HepG2 (cell line): ENCODE results near the gene EPS8L1.

Experiments used
- CREB1 ChIP-seq, 2 experiments: fragments of 450-650 bp in 1 of 2; IDR thresholded peaks; 2 replicates each; pipeline ENCODE4 v1.6.1; 2016 to 2017; ENCODE audit warnings: control low read depth in 1 of 2, mild to moderate bottlenecking in 1 of 2, missing compliant biosample characterization in 1 of 2, missing genetic modification characterization in 1 of 2
- KDM4B ChIP-seq: sonication (generic); formaldehyde crosslinking; IDR thresholded peaks from 2 replicates; pipeline ENCODE4 v1.4.0; 2020; ENCODE audit warnings: missing genetic modification reagents
- MAX ChIP-seq: IDR thresholded peaks from 2 replicates; pipeline ENCODE4 v1.6.1; 2012; ENCODE audit warnings: inconsistent platforms
- PAX8 ChIP-seq: sonication (generic); formaldehyde crosslinking; IDR thresholded peaks from 2 replicates; pipeline ENCODE4 v1.8.0; 2022; ENCODE audit warnings: mild to moderate bottlenecking, missing genetic modification reagents, borderline replicate concordance
- POLR2A ChIP-seq, 2 experiments: IDR thresholded peaks; 2 replicates each; pipeline ENCODE4 v1.6.1; 2011; ENCODE audit warnings: low read depth in 2 of 2, low read length in 2 of 2, mild to moderate bottlenecking in 1 of 2, moderate library complexity in 1 of 2; ENCODE audit not compliant: insufficient read depth in 1 of 2
- POLR2AphosphoS5 ChIP-seq: IDR thresholded peaks from 2 replicates; pipeline ENCODE4 v1.6.1; 2012; ENCODE audit warnings: low read depth, low read length
- PRDM10 ChIP-seq: sonication (generic); formaldehyde crosslinking; IDR thresholded peaks from 2 replicates; pipeline ENCODE4 v1.4.0; 2020; ENCODE audit warnings: low read depth, missing genetic modification reagents
- RXRA ChIP-seq: sonication (generic); formaldehyde crosslinking; IDR thresholded peaks from 2 replicates; pipeline ENCODE4 v1.5.1; 2020; ENCODE audit warnings: missing genetic modification reagents
- ZFYVE20 ChIP-seq: sonication (generic); formaldehyde crosslinking; IDR thresholded peaks from 2 replicates; pipeline ENCODE4 v1.8.0; 2023; ENCODE audit warnings: low read depth, mild to moderate bottlenecking, moderate library complexity, missing genetic modification reagents, borderline replicate concordance
- ZNF781 ChIP-seq: sonication (generic); formaldehyde crosslinking; IDR thresholded peaks from 2 replicates; pipeline ENCODE4 v1.5.1; 2020; ENCODE audit warnings: borderline replicate concordance, mild to moderate bottlenecking, missing genetic modification reagents; ENCODE audit errors: not compliant biosample characterization

DNA sequence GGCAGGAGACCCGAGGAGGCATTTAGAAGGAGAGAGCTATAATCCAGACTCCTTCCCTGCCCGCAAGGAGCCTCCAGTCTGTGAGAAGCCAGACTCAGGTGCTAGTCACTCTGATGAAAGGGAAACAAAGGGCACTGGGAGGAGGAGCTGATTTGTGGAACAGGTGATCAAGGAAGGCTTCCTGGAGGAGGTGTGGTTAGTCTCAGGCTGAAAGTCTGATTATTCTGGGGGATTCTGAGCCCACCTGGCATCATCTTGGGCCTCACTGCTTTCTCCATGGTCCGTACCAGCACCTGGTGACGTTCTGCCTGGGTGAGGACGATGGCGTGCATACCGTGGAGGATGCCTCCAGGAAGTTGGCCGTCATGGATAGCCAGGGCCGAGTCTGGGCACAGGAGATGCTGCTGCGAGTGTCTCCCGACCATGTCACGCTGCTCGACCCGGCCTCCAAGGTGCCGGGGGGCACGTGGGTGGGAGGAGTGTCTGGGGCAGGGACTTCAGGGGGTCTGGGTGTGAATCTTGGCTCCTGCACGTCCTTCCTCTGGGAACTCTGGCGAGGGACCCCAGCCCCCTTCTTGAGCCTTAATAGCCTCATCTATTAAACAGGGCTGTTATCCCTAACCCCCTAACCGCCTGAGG is 3.9 kb downstream of the EPS8L1 start:
- TF ChIP-seq POLR2AphosphoS5 = no peak
- TF ChIP-seq CREB1 (IDR thresholded peaks at IDR 0.05) = no peak
- no peak for TF ChIP-seq CREB1 (CRISPR knock-in tag; IDR thresholded peaks at IDR 0.05)
- TF ChIP-seq RXRA (CRISPR knock-in tag) = no peak
- no peak for TF ChIP-seq ZFYVE20 (CRISPR knock-in tag)
- no peak for TF ChIP-seq MAX
- no peak for TF ChIP-seq PAX8 (CRISPR knock-in tag)
- no peak for TF ChIP-seq KDM4B
- no peak for TF ChIP-seq ZNF781 (CRISPR knock-in tag)
- TF ChIP-seq POLR2A (IDR thresholded peaks at IDR 0.05; ENCODE audit: insufficient read depth in 1 of 2, low read depth in 2 of 2, low read length in 2 of 2) = no peak
- TF ChIP-seq PRDM10 = no peak
